Umbilical cord (tissue), 2 donors: ENCODE results near the gene RSPH10B. TPM values are rescaled to one million over a fixed set of nuclear protein-coding genes. Genes with fewer than 3 reads are reported as not detected.
"Not testable (repeated sequence)": the region's sequence is repeated elsewhere in the genome, so short reads cannot be mapped to it uniquely, and the experiment has no call there.

Experiments
- DNase-seq: peaks from one replicate; pipeline ENCODE4 v3.0.0-alpha.2; 2015; ENCODE audit warnings: low spot score
- total RNA-seq: library from RNA; depleted of rRNA; stranded (reverse); fragments of >200 nt; gene quantifications from one replicate; pipeline ENCODE4 v1.2.3, GENCODE V29; 2014; ENCODE audit warnings: low replicate concordance; ENCODE audit not compliant: insufficient read depth

The RSPH10B gene
- total RNA-seq, 1 donor from 2014 or later: 1.2 TPM

DNA sequence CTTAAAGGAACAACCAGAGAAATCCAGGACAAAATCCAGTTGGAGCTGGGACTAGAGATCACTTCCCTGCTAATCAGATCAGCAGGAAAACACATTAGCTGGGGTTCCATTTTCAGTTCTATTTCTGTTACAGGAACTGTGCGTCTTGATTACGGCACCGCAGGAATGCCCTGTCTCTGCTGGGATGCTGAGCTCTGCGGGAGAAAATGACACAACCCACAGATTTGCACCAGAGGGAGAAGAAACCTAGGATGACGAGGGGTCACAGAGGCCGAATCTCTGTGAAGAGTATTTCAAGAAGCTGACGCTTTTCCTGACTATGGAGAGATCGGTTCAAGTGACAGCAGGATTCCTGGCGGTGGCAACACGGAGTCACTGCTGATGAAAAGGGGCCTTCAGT, 40.2 kb downstream of the RSPH10B start:
- DNase-seq: not testable (repeated sequence)

DNA sequence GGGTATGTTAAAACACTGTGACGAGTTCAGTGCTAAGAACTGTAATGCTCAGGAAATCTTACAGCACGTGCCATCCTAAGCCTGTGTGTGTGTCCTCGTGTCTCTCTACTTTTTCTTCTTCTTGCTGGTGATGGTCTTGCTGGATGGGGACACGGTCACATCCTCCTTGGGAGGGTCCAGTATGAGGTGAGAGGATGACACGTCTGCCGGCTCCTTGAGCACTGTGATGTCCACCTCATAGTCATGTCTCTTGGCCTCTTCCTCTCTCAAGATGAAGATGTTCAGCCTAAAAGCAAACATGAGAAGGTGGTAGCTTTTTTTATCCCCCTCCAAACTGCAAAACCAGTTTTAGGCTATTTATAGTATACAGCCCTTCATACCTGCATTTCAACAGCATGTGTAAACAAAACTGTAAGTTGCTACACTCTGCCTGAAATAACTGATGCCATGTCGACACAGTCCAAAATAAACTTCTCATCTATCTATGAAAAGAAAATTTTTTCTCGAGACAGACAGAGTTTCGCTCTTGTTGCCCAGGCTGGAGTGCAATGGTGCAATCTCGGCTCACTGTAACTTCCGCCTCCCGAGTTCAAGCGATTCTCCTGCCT, 44.1 kb downstream of the RSPH10B start:
- DNase-seq: not testable (repeated sequence)

DNA sequence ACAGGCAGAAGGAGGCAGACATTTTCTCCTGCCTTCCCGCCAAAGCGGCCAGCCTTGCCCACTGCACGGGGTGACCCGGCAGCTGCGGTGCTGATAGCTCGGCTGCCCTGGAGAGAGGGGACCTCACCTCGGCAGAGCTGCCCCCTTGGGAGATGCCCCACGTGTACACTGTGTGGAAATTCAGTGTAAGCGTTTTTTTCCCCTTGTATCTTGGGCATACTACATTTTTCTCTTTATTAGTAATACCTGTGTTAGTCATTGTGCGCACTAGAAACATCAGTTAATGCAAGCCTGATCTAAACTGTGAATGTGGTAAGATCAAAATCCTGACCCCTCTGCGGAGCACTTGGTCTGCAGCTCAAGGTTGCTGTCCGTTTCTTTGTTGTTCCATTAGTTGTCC, 45.9 kb downstream of the RSPH10B start:
- not testable (repeated sequence) for DNase-seq

DNA sequence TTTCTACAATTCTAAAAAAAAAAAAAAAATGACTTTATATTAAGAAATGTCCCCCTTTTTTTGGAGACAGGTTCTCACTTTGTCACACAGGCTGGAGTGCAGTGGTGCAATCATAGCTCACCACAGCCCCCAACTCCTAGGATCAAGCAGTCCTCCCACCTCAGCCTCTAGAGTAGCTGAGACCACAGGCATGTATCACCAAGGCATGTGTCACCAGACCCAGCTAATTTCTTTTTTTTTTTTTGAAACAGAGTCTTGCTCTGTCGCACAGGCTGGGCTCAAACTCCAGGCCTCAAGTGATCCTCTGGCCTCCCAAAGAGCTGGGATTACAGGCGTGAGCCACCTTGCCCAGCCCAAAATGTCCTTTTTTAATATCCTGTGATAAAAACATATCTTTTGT, 46.3 kb downstream of the RSPH10B start:
- not testable (repeated sequence) for DNase-seq

DNA sequence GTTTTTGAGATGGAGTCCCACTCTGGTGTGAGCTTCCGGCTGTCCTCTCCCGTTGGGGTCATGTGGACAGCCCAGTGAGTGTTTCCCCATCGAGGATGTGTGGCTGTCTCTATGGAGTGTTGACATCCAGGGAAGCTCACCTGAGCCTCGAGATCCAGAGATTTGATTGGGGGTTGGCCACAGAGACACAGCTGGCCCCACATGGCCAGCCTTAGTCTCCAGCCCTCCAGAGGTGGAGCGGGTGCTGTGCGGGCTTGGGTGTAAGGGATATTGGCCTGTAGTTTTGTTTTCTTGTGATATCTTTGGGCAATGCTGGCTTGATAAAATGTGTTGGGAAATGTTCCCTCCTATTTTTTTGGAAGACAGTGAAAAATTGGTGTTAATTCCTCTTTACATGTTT, 54.0 kb downstream of the RSPH10B start:
- not testable (repeated sequence) for DNase-seq

DNA sequence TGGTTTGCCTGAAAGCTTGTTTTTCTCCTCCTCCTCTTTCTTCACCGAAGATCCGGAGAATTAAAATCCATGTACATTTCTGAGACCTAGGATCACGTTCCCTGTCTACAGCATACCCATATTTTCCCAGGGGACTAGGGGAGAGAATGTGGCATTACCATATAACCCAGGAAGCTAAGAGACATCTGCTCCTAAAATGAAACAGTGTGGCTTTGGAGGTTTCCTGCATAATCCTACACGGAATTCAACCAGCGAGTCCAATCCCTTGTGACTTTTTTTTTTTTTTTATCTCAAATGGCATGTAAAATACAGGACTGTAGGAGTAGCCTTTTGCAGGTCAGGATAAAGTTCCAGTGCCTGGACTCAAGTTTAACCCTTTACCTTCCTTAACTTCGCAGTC, 61.7 kb downstream of the RSPH10B start:
- DNase-seq: not testable (repeated sequence)

DNA sequence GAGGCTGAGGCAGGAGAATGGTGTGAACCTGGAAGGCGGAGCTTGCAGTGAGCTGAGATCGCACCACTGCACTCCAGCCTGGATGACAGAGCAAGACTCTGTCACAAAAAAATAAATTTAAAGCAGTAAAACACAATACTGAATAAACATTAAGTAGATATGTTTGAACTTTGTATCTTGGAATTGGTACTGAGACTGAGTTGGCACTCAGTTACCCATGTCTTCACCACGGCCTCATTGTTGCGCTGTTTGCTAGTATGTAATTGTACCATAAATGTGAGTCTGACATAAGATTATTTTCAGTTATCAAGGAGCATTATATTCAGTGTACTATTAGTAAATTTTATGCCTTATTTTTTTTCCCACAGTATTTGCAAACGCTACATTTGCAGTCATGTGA, 65.8 kb downstream of the RSPH10B start:
- DNase-seq: not testable (repeated sequence)

DNA sequence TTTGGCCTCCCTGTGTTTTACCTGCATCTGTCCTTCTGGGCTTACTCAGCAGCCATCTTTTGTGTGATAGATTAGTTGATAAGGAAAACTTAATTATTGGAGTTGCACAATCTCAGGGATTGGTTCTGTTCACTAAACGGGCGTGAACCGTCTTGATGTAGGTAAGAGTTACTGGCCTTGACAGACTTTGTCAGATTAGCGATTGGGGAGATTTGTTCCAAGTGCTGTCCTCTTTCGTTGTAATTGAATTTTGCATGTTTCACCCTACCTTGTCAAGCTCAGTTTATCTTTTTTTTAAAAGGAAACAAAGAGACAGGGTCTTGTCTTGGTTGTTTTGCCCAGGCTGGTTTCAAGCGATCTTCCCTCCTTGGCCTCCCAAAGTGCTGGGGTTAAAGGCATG, 67.5 kb downstream of the RSPH10B start:
- peak; percentile 3 for DNase-seq

- DNase-seq: peak; percentile 18
Observed at GRCh38 chr7:5898480-5899224, 71.8 kb downstream of the RSPH10B start, which contains the start of gene CCZ1. Gene CCZ1, plus strand, starts transcription at chr7:5898733. Its CDS starts 67 bp downstream, at chr7:5898800.

GRCh38 chr7:5897369-5897919, 73.0 kb downstream of the RSPH10B start:
- DNase-seq: not testable (repeated sequence)

DNA sequence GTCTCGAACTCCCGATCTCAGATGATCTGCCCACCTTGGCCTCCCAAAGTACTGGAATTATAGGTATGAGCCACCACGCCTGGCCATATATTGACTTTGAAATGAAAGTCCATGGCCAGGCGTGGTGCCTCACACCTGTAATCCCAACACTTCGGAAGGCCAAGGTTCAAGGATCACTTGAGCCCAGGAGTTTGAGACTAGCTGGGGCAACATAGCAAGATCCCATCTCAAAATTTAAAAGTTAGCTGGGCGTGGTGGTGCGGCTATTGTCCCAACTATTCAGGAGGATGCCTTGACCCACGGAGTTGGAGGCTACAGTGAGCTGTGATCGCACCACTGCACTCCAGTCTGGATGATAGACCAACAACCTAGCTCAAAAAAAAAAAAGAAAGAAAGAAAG, 78.0 kb downstream of the RSPH10B start:
- no peak for DNase-seq

GRCh38 chr7:5890244-5890643, 80.2 kb downstream of the RSPH10B start:
- DNase-seq: not testable (repeated sequence)

GRCh38 chr7:5888021-5888420, 82.5 kb downstream of the RSPH10B start:
- DNase-seq: not testable (repeated sequence)

DNA sequence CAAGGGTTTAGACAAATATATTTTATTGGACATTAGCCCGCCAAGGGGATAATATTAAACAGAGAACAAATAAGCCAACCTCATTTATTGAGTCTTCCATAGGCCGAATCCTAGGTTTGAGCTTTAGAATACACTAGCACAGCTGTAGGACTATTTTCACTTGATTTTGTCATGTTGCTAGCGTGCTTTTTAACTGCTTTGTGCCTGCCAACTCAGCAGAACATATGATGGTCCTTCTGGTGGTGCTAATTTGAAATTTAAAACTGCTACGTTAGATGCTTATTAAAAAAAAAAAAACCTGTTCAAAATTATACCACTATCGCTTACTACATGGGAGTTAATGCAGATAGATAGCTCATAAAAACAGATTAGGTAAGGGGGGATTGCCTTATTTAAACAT, 86.1 kb downstream of the RSPH10B start:
- not testable (repeated sequence) for DNase-seq

GRCh38 chr7:5880106-5880505, 90.4 kb downstream of the RSPH10B start:
- DNase-seq: not testable (repeated sequence)

- DNase-seq: not testable (repeated sequence)
Observed at GRCh38 chr7:5879591-5879990, 90.9 kb downstream of the RSPH10B start.

Other genes starting within 250 kb of the RSPH10B start
- 62.8 TPM for gene RNF216, start 189.0 kb downstream of the RSPH10B start, total RNA-seq
- gene OCM, start 89.9 kb downstream of the RSPH10B start, total RNA-seq: not detected
- gene CCZ1, start 72.0 kb downstream of the RSPH10B start, total RNA-seq: 35.2 TPM
- gene PMS2, start 38.4 kb upstream of the RSPH10B start, total RNA-seq: 15.4 TPM
- 48.6 TPM for gene AIMP2, start 38.6 kb upstream of the RSPH10B start, total RNA-seq
- not detected for gene ANKRD61, start 60.7 kb upstream of the RSPH10B start, total RNA-seq
- 18.3 TPM for gene EIF2AK1, start 88.5 kb upstream of the RSPH10B start, total RNA-seq
- 4.1 TPM for gene USP42, start 134.3 kb upstream of the RSPH10B start, total RNA-seq